Renal cortical epithelial cell (primary cell): Measurements from ENCODE around the gene ACACB. TPM values are rescaled to one million over a fixed set of nuclear protein-coding genes. Genes with fewer than 3 reads are reported as not detected.

ENCODE experiments used
- DNase-seq: peaks from one replicate; pipeline ENCODE4 v3.0.0-alpha.2; 2011; ENCODE audit warnings: low read depth
- total RNA-seq: library from RNA; depleted of rRNA; stranded (reverse); fragments of >200 nt; gene quantifications from 2 replicates; pipeline ENCODE4 v1.2.3, GENCODE V29; 2014

ACACB gene
- total RNA-seq, 1 donor from 2014 or later, result 8.9 TPM

DNA sequence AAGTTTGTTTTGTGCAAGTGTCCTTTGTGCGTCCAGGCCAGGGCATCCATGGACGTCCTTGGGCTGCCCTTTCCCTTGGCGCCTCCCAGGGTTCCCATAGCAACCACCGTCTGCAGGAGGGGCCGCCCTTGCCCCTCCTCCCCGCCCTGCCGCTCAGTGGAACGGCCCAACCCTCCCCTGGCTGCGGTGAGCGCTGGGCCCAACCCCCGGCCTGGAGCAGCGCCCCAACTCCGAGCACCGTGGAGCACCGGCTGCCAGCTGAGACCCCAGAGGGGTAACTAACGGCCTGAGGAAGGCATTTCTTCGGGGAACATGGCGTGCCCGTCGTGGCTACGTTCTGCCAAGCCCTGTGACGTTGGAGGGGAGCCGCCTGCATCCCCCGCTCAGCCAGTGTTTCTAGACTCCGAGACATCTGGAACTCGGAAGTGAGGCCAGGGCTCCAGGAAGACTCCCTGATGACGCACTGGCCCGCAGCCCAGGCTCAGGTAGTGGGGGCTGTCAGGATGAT lies 5.3 kb upstream of the ACACB start:
- peak; percentile 55 for DNase-seq

DNA sequence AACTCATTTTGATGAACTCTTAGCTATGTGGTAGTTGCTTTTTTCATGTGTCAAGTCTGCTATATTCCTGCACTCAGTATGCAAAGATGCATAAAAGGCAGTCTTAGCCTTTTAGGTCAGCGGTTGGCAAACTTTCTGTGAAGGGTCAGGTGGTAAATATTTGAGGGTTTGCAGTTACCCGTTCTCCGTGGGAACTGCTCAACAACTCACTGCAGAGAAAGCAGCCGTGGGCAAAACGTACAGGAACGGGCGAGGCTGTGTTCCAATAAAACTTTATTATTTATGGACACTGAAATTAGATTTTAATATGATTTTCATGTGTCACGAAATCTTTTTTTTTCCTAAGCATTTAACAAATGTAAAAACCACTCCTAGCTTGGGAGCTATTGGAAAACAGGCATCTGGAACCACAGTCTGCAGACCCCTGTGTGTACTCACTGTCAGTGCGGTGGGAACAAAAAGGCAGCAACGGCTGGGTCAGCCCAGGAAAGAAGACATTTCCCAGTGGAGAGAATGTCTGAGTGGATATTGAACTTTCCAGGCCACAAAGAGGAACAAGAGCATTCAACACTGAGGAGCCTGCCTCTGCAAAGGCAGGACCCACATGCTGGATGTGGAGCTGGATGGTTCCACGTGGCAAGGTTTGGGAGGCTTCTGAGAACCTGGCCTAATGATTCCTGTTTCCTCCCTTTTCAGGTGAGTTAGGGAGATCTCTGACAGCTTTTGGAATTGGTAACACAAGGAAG lies 3.5 kb upstream of the ACACB start:
- DNase-seq, result peak; percentile 59

DNA sequence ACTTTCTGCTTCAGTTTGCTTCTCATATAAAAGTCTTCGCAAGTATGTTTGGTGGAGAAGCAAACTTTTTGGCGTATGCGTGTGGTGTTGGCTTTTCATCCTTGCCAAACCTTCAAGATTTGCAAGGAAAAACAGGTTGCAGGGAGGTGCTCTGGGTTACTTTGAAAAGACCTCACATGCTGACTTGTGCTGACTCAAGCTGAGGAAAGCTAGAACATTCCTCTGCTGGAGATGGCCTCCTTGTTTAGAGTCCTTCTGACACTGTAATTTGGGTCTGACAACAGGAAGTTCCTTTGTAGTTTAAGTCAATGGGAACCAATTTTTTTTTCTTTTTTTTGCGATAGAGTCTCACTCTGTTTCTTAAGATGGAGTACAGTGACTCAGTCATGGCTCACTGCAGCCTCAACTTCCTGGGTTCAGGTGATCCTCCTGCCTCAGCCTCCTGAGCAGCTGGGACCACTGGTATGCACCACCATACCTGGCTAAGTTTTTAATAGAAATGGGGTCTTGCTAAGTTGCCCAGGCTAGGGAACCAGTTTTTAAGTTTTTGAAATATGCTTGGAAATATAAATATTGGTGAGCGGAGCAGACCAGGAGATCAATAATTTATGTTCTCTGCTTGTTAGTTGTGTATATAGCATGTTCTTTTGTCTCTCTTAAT lies 2.6 kb upstream of the ACACB start:
- peak; percentile 25 for DNase-seq

DNA sequence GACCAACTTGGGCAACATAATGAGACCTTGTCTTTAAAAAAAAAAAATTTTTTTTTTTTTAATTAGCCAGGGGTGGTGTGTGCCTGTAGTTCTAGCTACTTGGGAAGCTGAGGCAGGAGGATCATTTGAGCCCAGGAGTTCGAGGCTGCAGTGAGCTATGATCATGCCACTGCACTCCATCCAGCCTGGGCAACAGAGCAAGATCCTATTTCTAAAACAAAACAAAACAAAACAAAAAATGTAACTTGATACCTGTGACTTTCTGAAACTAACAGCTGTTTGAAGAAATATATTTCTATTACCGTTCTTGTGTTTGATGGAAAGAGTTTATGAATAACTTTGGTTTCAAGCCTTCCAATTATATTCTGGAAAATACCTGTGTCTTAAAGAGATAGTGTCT lies 1.7 kb upstream of the ACACB start:
- no peak for DNase-seq

DNA sequence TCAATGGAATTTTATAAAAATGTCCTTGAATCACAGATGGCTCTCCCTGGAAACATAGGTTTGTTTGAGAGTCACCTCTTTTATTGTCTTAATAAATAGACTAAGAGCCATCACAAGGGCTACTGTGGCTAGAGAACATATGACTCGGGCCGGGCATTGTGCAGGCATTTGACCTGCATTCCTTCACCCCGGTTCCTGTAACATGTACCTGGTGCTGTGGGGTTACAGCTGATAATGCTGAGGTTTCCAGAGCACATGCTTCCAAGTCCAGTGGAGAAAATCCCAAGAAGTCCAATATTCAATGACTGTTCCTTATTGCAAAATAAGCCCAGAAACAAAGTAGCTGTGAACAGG lies 1.0 kb upstream of the ACACB start:
- DNase-seq, result no peak

DNA sequence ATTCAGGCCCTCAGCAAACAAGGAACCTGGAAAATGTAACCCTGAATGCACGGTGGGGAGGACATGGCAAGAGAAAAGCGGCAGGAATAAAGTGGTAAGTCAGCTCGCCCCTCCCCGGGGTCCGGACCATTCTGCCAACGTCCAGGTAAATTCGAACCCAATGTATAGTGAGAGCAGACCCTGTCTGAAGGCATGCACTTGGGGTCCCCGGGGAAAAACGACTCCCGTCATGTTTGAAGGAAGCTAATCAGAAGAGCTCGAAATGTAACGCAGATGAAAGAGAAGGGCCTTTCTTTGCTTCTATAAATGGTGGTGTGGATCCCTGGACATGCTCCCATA lies 193 bp downstream of the ACACB start:
- no peak for DNase-seq

DNA sequence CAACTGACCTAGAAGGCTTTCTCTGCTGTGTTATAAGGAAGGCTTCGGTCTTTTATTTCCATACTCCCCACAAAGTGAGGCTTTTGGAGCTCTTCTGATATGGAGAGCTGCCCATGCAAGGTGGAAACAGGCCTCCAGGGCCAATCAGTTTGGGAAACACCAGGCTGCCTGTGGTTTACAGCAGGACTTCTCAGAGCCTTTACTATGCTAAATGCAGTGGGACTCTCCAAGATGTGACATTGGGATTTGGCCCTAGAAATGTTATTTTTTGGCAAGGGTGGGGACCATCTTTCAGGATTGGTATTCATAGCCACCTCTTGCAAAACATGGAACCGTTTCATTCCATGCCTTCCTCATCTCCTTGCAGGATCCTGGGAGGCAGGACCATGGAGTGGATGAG lies 3.7 kb downstream of the ACACB start:
- no peak for DNase-seq

DNA sequence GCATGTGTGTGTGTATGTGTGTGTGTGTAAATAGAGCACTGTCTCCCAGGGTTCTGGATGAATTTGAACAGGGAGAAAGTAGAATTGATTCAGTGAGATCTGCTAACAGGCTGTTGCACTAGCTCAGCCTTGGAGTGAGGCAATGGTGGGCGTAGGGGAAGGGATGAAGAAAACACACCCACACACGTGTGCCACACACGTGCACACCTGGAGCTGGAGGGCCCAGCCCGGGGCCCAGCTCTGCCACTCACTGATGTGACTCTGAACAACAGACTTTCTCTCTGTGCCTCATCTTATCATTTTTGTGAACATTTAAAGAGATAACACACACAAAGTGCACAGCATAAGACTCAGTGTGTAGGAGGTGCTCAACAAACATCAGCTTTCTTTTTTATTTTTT lies 4.2 kb downstream of the ACACB start:
- no peak for DNase-seq

DNA sequence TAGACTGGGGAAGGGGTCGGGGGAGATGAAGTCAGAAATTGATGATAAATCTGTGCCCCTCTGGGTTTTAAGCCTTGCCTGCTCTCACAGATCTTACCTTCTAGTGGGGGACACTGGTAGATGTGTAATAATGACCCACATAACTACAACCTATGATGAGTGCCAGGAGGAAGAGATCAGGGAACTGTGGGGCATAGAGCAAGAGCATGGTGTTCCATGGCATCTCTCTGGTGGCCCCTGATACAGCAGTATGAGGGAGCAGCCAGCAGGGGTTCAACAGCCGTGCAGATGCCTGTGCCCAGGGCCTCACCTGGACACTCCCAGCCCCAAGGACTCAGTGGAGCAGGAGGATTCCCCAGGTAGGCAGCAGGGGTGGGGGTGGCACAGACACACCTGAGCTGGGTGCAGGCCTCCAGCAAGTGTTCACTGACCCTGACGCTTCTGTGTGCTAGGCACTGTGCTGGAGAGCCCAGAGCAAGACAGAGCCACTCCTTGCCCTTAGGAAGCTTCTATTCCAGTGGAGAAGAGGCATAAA lies 5.0 kb downstream of the ACACB start:
- DNase-seq, result no peak

DNA sequence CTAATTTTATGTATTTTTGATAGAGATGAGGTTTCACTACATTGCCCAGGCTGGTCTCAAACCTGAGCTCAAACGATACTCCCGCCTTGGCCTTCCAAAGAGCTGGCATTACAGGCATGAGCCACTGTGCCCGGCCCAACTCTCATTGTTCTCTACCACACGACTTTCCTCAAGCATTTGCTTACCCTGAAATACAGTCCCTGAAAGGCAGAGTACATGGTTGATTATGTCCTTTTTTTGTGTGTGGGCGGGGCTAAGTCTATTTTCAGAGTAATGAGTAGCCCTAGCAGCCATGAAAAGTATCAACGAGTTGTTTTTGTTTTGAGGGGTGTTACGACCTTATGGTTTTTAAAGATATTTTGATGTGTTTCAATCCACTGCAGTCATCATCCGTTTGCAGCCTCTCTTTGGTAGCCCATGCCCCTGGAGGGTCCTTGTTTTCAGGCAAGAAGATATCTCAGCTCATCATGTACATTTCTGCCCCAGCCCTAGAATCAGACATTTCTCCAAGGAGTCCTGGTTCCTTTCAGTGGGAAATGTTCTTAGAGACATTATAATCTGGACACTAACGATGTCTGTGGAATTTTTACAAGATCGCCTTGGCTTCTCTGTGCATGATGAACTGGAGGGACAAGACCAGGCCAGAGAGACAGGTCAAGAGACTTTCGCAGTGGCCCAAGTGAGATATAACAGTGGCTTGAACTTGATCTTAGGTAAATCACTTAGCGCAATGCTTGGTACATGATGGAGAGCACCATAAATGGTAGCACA lies 8.7 kb downstream of the ACACB start:
- no peak for DNase-seq

DNA sequence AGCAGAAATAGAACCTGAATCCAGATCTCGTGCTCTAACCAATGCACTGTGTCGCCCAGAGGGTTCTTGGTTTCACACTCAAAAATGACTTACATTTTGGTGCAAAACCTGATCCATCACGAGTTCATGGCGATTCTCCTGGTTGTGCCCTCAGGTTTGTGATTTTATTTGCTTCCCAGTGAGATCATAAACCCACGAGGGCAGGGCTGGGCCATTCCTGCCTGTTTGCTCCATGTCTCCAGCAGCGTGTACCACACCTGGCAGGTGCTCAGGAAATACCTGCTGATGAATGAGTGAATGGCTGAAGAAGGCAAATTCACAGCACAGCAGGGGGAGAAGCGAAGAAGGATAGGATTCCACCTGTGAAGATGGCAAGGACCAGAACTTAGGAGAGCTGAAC lies 9.4 kb downstream of the ACACB start:
- DNase-seq, result no peak

DNA sequence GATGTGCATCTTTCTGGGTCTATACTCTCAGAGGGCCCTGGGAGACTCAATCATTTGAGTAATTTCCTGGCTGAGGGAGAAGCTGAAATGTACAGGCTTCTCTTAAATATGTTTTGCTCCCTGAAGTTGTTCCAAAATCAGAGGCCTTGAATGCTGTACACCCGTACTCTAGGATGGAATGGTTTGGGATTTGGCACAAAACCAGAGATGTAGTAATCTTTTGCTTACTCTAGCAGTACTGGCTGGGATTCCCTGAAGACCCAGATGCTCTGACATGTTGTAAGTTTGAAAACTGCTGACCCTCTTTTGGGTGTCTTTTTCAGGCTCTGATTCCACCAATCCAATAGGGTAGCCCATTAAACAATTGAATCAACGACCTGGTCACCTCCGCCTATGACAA lies 10.4 kb downstream of the ACACB start:
- DNase-seq, result no peak

DNA sequence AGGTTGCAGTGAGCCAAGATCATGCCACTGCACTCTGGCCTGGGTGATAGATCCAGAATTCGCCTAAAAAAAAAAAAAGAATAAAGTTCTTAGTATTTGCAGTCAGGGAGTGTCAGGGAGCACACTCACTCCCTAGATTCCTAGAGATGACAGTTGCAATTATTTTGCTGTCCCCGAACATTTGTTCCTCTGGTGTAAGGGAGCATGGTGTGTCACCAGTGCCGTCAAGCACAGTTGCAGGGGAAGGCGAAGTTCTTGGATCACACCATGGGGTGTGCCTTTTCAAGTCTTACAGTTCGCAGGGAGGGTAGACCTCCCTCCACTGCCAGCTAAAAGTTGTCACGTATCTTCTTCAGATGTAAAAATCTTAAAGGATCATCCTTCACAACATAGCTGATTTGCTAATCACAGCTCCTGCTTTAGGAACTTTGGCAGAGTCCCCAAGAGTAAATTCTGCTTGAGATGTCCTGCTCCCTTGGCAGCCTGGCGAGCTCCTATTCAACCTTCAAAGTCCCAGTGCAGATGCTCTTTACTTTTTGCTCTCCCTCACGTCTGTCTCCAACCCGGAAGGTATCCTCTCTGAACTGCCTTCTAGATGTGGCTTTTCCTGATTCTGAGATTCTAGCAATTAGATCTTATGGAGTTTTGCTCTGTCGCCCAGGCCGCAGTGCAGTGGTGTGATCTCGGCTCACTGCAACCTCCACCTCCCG lies 11.3 kb downstream of the ACACB start:
- DNase-seq, result no peak

DNA sequence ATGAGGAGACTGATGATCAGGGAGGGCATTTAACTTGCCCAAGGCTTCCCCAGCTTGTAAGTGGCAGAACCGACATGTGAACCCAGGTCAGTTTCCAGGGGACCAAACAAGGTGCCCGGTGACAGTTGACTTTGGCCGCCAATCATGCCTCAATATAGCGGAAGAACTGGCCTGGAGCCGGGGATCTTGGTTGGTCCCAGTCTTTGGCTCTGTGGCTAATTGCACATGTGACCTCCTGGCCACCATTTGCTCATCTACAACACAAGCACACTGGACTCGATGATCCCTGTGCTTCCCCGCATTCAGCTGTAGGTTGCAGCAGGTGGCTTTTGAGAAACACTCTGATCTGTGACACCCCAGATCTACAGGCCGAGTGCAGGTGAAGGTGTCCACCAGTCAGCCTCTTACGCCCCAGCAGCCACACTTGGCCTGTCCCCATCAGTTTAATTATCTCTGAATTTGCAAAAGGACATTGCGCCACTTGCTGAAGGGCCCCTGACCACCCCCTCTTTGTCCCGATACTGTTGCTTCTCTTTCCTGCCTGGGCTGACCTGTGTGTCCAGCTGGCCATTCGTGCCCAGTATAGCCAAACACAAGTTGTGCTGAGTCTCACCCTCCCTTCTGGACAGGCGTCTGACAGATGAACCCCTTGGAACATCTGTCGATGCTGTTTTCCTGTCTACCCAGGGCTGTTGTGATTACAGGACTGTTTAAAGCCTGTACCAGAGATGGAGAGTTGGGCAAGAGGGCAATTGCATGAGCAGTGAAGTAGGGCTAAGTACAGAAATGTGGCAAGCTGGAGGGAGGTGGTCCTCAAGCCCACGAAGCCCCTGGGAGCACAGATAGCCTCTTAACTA lies 14.1 kb downstream of the ACACB start:
- DNase-seq, result no peak

DNA sequence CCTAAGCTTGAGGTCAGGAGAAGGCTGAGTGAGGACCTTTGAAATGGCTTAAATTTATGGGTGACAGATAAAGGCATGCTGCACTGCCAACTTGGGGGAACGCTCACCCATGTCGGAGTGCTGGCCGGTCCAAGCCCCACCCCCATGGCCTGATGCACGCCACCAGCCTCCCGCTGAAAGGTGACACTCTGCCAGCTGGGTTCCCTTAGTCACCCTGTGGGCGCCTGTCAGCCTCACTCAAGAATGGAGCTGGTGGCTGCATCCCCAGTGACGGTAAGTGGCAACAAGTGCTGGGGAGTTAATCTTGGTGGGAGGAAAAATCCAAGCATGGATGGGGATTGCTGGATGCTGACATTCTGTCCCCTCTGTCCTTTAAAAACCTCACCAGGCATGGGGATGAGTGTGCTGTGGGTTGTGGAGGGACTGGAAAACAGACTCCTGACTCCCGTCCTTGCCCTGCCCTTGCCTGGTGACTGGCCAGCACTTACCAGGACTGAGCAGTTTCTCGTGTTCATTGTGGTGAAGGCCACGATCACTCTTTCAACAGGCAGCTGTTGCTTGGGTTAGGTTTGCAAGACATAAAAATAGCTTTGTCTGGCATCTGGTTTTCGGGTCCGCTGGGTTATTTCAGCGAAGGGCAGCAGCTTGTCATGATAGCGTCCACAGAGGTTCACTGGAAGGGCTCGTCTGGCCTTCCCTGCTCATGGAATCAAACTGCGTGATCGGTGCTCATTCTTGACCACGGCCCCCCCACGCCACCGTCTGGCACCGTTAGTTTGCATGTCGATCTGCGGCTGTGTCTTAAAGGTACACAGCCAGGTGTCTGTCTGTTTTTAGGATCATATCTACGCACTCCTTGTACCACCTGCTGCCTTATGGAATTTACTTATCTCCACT lies 15.0 kb downstream of the ACACB start:
- DNase-seq, result no peak

DNA sequence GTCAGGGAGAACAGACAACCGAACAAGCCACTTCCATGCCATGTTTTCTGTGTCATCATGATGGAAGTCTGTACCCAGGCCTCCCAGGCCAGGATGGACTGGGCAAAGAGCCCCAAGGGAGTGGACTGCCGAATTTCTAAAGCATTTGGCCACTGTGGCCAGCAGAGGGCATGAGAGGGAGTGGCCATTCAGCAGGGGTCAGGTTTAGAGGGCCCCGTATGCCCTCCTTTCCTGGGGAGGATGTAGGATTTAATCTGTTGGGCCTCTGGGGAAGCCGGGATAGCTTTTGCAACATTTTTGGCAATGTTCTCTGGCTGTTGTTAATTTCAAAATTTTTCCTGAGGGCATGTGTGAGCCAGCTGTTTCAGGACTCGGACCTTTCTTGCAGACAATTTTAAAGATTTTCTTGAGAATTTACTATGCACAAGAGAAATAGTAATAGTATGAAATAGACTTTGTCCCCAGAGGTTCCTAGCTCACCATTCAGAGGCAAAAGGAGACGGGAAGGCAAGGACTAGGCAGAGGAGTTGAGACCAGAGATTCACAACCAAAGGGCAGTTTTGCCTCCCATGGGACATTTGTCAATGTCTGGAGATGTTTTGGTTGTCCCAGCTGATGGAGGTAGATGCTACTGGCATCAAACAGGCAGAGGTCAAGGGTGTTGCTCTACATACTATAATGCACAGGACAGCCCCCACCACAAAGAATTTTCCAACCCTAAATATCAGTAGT lies 18.0 kb downstream of the ACACB start:
- no peak for DNase-seq

DNA sequence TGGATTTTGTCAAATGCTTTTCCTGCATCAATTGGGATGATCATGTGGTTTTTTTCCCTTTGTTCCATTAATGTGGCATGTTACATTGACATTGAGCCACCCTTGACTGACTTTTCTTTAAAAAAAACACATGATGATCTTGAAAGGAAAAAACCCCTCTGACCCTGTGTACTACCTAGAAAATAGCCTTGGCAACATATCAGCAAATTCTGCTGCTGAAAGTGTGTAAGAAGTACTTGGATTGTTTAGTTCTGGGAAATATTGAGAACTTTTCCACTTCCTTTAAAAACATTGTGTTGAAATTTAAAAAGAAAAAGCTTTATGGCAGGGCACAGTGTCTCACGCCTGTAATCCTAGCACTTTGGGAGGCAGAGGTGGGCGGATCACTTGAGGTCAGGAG lies 20.7 kb downstream of the ACACB start:
- DNase-seq, result no peak

DNA sequence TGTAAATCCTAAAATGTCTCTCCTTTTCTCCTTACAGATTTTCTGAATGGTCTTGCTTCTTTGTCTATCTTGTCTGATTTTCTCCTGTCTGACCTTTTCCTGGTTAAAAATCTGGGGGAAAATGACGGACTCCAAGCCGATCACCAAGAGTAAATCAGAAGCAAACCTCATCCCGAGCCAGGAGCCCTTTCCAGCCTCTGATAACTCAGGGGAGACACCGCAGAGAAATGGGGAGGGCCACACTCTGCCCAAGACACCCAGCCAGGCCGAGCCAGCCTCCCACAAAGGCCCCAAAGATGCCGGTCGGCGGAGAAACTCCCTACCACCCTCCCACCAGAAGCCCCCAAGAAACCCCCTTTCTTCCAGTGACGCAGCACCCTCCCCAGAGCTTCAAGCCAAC lies 23.0 kb downstream of the ACACB start:
- DNase-seq, result no peak

DNA sequence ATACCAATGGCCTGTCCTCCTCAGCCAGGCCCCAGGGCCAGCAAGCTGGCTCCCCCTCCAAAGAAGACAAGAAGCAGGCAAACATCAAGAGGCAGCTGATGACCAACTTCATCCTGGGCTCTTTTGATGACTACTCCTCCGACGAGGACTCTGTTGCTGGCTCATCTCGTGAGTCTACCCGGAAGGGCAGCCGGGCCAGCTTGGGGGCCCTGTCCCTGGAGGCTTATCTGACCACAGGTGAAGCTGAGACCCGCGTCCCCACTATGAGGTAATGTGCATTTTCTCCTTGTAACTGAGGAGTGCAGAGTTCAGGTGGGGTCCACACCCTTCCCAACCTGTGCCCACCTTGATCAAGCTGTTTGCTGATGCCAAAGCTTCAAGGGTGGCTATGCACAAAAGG lies 23.4 kb downstream of the ACACB start:
- no peak for DNase-seq
